H9 (cell line): ENCODE results near the gene TRMU. TPM values are rescaled to one million over a fixed set of nuclear protein-coding genes. Genes with fewer than 3 reads are reported as not detected.

Source experiments
- DNase-seq: peaks from one replicate; pipeline ENCODE4 v3.0.0-alpha.2; 2017
- H2AFZ ChIP-seq: one replicate; pipeline ENCODE4 v1.6.1; 2013; ENCODE audit warnings: mild to moderate bottlenecking, low read length, control low read depth, moderate library complexity
- H2AK5ac ChIP-seq: 2 replicates; pipeline ENCODE4 v1.6.1; 2013; ENCODE audit warnings: low read length, control low read depth, mixed read lengths; ENCODE audit not compliant: insufficient read length
- H2BK120ac ChIP-seq: one replicate; pipeline ENCODE4 v1.6.1; 2013; ENCODE audit warnings: low read depth, mild to moderate bottlenecking, low read length, control low read depth, inconsistent platforms; ENCODE audit not compliant: poor library complexity, severe bottlenecking
- H2BK12ac ChIP-seq: 2 replicates; pipeline ENCODE4 v1.6.1; 2013; ENCODE audit warnings: low read length, control low read depth, mixed read lengths, low read depth; ENCODE audit not compliant: insufficient read length
- H2BK15ac ChIP-seq: 2 replicates; pipeline ENCODE4 v1.6.1; 2013; ENCODE audit warnings: low read depth, low read length, control low read depth
- H2BK20ac ChIP-seq: one replicate; pipeline ENCODE4 v1.6.1; 2013; ENCODE audit warnings: low read depth, mild to moderate bottlenecking, low read length, control low read depth, inconsistent platforms; ENCODE audit not compliant: poor library complexity, severe bottlenecking
- H2BK5ac ChIP-seq: 2 replicates; pipeline ENCODE4 v1.6.1; 2013; ENCODE audit warnings: low read length, control low read depth, mixed read lengths; ENCODE audit not compliant: insufficient read length
- H3K14ac ChIP-seq: 2 replicates; pipeline ENCODE4 v1.6.1; 2013; ENCODE audit warnings: low read length, control low read depth; ENCODE audit not compliant: insufficient read depth
- H3K18ac ChIP-seq: 2 replicates; pipeline ENCODE4 v1.6.1; 2013; ENCODE audit warnings: low read depth, mild to moderate bottlenecking, mixed read lengths, low read length, control low read depth; ENCODE audit not compliant: insufficient read length
- H3K23ac ChIP-seq: 2 replicates; pipeline ENCODE4 v1.6.1; 2013; ENCODE audit warnings: low read length, control low read depth, mixed read lengths, low read depth; ENCODE audit not compliant: insufficient read length
- H3K23me2 ChIP-seq: 2 replicates; pipeline ENCODE4 v1.6.1; 2013; ENCODE audit warnings: low read depth, mild to moderate bottlenecking, mixed read lengths, low read length, control low read depth; ENCODE audit not compliant: insufficient read length, poor library complexity, severe bottlenecking
- H3K27ac ChIP-seq: 2 replicates; pipeline ENCODE4 v1.5.1; 2013; ENCODE audit warnings: low read length, control low read depth, mixed read lengths, low read depth; ENCODE audit not compliant: insufficient read length
- H3K27me3 ChIP-seq: 2 replicates; pipeline ENCODE4 v1.6.1; 2013; ENCODE audit warnings: low read length, control low read depth, inconsistent platforms; ENCODE audit not compliant: insufficient read depth
- H3K4ac ChIP-seq: 2 replicates; pipeline ENCODE4 v1.6.1; 2013; ENCODE audit warnings: low read depth, mild to moderate bottlenecking, control low read depth, inconsistent platforms, low read length, moderate library complexity
- H3K4me1 ChIP-seq: 2 replicates; pipeline ENCODE4 v1.6.1; 2013; ENCODE audit warnings: low read length, control low read depth, inconsistent platforms; ENCODE audit not compliant: insufficient read depth
- H3K4me2 ChIP-seq: 2 replicates; pipeline ENCODE4 v1.6.1; 2013; ENCODE audit warnings: low read length, control low read depth, mixed read lengths; ENCODE audit not compliant: insufficient read length, insufficient read depth
- H3K56ac ChIP-seq: 2 replicates; pipeline ENCODE4 v1.6.1; 2013; ENCODE audit warnings: low read depth, mild to moderate bottlenecking, mixed read lengths, low read length, control low read depth; ENCODE audit not compliant: insufficient read length
- H3K79me1 ChIP-seq: 2 replicates; pipeline ENCODE4 v1.6.1; 2013; ENCODE audit warnings: low read depth, mild to moderate bottlenecking, moderate library complexity, low read length, control low read depth, inconsistent platforms; ENCODE audit not compliant: insufficient read depth, poor library complexity, severe bottlenecking
- H3K79me2 ChIP-seq: 2 replicates; pipeline ENCODE4 v1.6.1; 2013; ENCODE audit warnings: low read length, control low read depth, inconsistent platforms; ENCODE audit not compliant: insufficient read depth
- H3K9ac ChIP-seq: 2 replicates; pipeline ENCODE4 v1.6.1; 2013; ENCODE audit warnings: low read length, control low read depth, mixed read lengths; ENCODE audit not compliant: insufficient read length; ENCODE audit errors: extremely low read depth
- H3K9me3 ChIP-seq: one replicate; pipeline ENCODE4 v1.6.1; 2013; ENCODE audit warnings: low read depth, low read length, inconsistent platforms; ENCODE audit not compliant: control insufficient read depth
- H3T11ph ChIP-seq: one replicate; pipeline ENCODE4 v1.6.1; 2013; ENCODE audit warnings: mild to moderate bottlenecking, low read length, control low read depth, inconsistent platforms
- H4K20me1 ChIP-seq: one replicate; pipeline ENCODE4 v1.6.1; 2013; ENCODE audit not compliant: control insufficient read depth, insufficient read length, insufficient read depth
- H4K5ac ChIP-seq: 2 replicates; pipeline ENCODE4 v1.6.1; 2013; ENCODE audit warnings: low read depth, mild to moderate bottlenecking, mixed read lengths, low read length, control low read depth; ENCODE audit not compliant: insufficient read length
- H4K8ac ChIP-seq: replicated peaks from 2 replicates; pipeline ENCODE4 v1.6.1; 2013; ENCODE audit warnings: low read length, control low read depth, mixed read lengths, low read depth; ENCODE audit not compliant: insufficient read length
- H4K91ac ChIP-seq: 2 replicates; pipeline ENCODE4 v1.6.1; 2013; ENCODE audit warnings: low read depth, mild to moderate bottlenecking, moderate library complexity, mixed read lengths, low read length, control low read depth; ENCODE audit not compliant: insufficient read length
- H3K27ac Mint-ChIP-seq, 3 experiments: 2 replicates in 2 of 3; 3 replicates in 1 of 3; pipeline ENCODE4 v1.8.0; 2020 to 2021; ENCODE audit warnings: mixed read lengths in 3 of 3, mild to moderate bottlenecking in 1 of 3, moderate library complexity in 1 of 3
- H3K27me3 Mint-ChIP-seq: 2 replicates; pipeline ENCODE4 v1.8.0; 2021; ENCODE audit warnings: low read depth, mild to moderate bottlenecking, moderate library complexity, mixed read lengths
- H3K36me3 Mint-ChIP-seq, 3 experiments: 2 replicates in 2 of 3; 3 replicates in 1 of 3; pipeline ENCODE4 v1.8.0; 2020 to 2021; ENCODE audit warnings: low read depth in 3 of 3, mixed read lengths in 3 of 3; ENCODE audit not compliant: insufficient read depth in 1 of 3
- H3K4me1 Mint-ChIP-seq, 2 experiments: 2 replicates each; pipeline ENCODE4 v1.8.0; 2020; ENCODE audit warnings: mixed read lengths in 2 of 2
- H3K4me3 Mint-ChIP-seq, 2 experiments: 2 replicates in 1 of 2; 3 replicates in 1 of 2; pipeline ENCODE4 v1.8.0; 2020 to 2021; ENCODE audit warnings: mild to moderate bottlenecking in 2 of 2, mixed read lengths in 2 of 2, moderate library complexity in 1 of 2
- H3K9me3 Mint-ChIP-seq, 2 experiments: 2 replicates in 1 of 2; 3 replicates in 1 of 2; pipeline ENCODE4 v1.8.0; 2020; ENCODE audit warnings: mild to moderate bottlenecking in 2 of 2, mixed read lengths in 2 of 2, moderate library complexity in 1 of 2
- WGBS: extraction: QIAGEN DNeasy Blood & Tissue Kit; methylation state at CpG from one replicate; pipeline ENCODE4 v1.1.7; 2013; ENCODE audit warnings: missing lambda C conversion rate, low lambda C conversion rate, mixed read lengths; ENCODE audit not compliant: insufficient read length; ENCODE audit errors: extremely low coverage; 5-methylcytosine and 5-hydroxymethylcytosine counted together
- total RNA-seq: library from RNA; stranded (reverse); gene quantifications from 2 replicates; pipeline ENCODE4 v1.2.1, GENCODE V29; 2021
- TF ChIP-seq, protein P1 (sequence below): fragments of 200-600 bp; sonication (generic); conservative IDR thresholded peaks from 3 replicates; pipeline ENCODE4 v1.8.0; 2021; ENCODE audit warnings: antibody characterized with exemption, mild to moderate bottlenecking

Gene TRMU
- total RNA-seq, 1 experiment from 2014 or later = 86.3 TPM

DNA sequence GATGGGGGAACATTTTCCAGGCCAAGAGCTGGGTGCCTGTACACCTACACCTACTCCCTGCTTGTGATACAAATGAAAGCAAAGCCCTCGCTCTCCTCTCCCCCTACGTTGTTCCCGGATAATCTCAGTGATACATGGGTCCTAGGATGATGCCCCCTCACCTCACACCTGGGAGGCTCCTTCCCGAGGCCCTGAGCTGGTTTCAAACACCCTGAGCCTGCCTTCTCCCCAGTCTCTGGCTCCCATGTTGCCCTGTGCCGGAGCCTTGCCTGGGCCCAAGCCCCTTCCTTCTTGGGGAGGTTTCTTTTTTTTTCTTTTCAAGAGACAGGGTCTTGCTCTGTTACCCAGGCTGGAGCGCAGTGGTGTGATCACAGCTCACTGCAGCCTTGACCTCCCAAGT lies 23.3 kb downstream of the TRMU start:
- no CpG with 5 or more reads among the region's 6 CpGs for WGBS
- Histone ChIP-seq H2BK5ac (no peak overlapping the region), H3K9ac (no peak overlapping the region), H3K9me3 (no peaks in the 10 kb centered on the region), H4K91ac (no peak overlapping the region), H2BK12ac (no peak overlapping the region), H3K27ac (no peak overlapping the region), H4K20me1 (no peaks in the 10 kb centered on the region), H3K79me2 (no peaks in the 10 kb centered on the region), H4K8ac (no peak overlapping the region), H2AFZ (no peak overlapping the region), H3K56ac (no peak overlapping the region), H2BK20ac (no peak overlapping the region), H3K27me3 (no peaks in the 10 kb centered on the region), H3K23ac (no peak overlapping the region), H3K18ac (no peak overlapping the region), H3K14ac (no peak overlapping the region), H3T11ph (no peak overlapping the region), H2BK120ac (no peak overlapping the region), H2AK5ac (no peak overlapping the region), H3K79me1 (no peaks in the 10 kb centered on the region), H3K4me1 (no peaks in the 10 kb centered on the region; the same call in 1 of the 2 replicates), H4K5ac (no peak overlapping the region), H3K4me2 (no peak overlapping the region), H2BK15ac (no peak overlapping the region), H3K4ac (no peak overlapping the region), H3K23me2 (no peaks in the 10 kb centered on the region)
- H3K36me3 Mint-ChIP-seq = peaks cover 15 to 66% (median 51%) of the 10 kb centered on the region in 3 experiments; a peak in 6 of 7 replicates
- no peak overlapping the region for H3K4me3 Mint-ChIP-seq
- DNase-seq = no peak
- peak overlapping the region in 2 of 3 experiments; percentile 17 to 53; a peak in 3 of 7 replicates for H3K27ac Mint-ChIP-seq
- no peaks in the 10 kb centered on the region; a peak in 1 of 4 replicates for H3K4me1 Mint-ChIP-seq
- TF ChIP-seq, protein P1, sequence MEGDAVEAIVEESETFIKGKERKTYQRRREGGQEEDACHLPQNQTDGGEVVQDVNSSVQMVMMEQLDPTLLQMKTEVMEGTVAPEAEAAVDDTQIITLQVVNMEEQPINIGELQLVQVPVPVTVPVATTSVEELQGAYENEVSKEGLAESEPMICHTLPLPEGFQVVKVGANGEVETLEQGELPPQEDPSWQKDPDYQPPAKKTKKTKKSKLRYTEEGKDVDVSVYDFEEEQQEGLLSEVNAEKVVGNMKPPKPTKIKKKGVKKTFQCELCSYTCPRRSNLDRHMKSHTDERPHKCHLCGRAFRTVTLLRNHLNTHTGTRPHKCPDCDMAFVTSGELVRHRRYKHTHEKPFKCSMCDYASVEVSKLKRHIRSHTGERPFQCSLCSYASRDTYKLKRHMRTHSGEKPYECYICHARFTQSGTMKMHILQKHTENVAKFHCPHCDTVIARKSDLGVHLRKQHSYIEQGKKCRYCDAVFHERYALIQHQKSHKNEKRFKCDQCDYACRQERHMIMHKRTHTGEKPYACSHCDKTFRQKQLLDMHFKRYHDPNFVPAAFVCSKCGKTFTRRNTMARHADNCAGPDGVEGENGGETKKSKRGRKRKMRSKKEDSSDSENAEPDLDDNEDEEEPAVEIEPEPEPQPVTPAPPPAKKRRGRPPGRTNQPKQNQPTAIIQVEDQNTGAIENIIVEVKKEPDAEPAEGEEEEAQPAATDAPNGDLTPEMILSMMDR = no peak
- H3K9me3 Mint-ChIP-seq = peaks cover 2 to 8% of the 10 kb centered on the region in 2 experiments; a peak in 2 of 5 replicates
- H3K27me3 Mint-ChIP-seq = no peaks in the 10 kb centered on the region; the same call in 1 of the 2 replicates
